ENCODE measurements around the gene TRIM72.
A peak's percentile ranks its signal among the peaks of the same experiment; 100 is the strongest.

The TRIM72 gene

DNA sequence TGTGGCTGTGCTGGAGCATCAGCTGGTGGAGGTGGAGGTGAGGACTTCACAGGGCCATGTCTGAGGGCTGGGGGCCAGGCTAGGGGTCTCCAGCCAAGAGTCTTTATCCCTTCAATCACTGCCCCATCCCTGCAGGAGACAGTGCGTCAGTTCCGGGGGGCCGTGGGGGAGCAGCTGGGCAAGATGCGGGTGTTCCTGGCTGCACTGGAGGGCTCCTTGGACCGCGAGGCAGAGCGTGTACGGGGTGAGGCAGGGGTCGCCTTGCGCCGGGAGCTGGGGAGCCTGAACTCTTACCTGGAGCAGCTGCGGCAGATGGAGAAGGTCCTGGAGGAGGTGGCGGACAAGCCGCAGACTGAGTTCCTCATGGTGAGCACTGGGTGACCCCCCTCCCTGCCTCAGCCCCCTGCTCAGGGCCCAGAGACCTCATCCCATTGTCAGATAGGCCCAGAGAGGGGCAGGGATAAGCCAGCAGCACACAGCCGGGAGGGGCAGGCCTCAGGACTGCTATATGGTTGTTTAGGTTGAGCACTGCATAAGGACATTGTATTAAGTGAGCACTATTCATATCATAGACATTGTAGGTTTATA lies 5.3 kb downstream of the TRIM72 start:
- no peak for DNase-seq (ENCODE audit: low read depth)
- TF ChIP-seq, protein P1, sequence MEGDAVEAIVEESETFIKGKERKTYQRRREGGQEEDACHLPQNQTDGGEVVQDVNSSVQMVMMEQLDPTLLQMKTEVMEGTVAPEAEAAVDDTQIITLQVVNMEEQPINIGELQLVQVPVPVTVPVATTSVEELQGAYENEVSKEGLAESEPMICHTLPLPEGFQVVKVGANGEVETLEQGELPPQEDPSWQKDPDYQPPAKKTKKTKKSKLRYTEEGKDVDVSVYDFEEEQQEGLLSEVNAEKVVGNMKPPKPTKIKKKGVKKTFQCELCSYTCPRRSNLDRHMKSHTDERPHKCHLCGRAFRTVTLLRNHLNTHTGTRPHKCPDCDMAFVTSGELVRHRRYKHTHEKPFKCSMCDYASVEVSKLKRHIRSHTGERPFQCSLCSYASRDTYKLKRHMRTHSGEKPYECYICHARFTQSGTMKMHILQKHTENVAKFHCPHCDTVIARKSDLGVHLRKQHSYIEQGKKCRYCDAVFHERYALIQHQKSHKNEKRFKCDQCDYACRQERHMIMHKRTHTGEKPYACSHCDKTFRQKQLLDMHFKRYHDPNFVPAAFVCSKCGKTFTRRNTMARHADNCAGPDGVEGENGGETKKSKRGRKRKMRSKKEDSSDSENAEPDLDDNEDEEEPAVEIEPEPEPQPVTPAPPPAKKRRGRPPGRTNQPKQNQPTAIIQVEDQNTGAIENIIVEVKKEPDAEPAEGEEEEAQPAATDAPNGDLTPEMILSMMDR (IDR thresholded peaks at IDR 0.05; ENCODE audit: low read depth, low read length): no peak
- TF ChIP-seq POLR2A (IDR thresholded peaks at IDR 0.05; ENCODE audit: extremely low read depth, insufficient read length) (no peak), MYC (IDR thresholded peaks at IDR 0.05; ENCODE audit: low read depth, low read length) (no peak)
- TF ChIP-seq, protein P2, sequence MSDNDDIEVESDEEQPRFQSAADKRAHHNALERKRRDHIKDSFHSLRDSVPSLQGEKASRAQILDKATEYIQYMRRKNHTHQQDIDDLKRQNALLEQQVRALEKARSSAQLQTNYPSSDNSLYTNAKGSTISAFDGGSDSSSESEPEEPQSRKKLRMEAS (IDR thresholded peaks at IDR 0.05; ENCODE audit: low read depth, low read length): no peak

GRCh38 chr16:31221357-31222160 lies 7.6 kb downstream of the TRIM72 start:
- peak; percentile 47 for DNase-seq (ENCODE audit: low read depth)
- no peak overlapping the region for H3K4me3 ChIP-seq (ENCODE audit: low read depth, low read length)
- TF ChIP-seq, protein P2 (IDR thresholded peaks at IDR 0.05; ENCODE audit: low read depth, low read length): no peak
- TF ChIP-seq MYC (IDR thresholded peaks at IDR 0.05; ENCODE audit: low read depth, low read length): no peak
- TF ChIP-seq, protein P1 (IDR thresholded peaks at IDR 0.05; ENCODE audit: low read depth, low read length): no peak
- TF ChIP-seq POLR2A (IDR thresholded peaks at IDR 0.05; ENCODE audit: extremely low read depth, insufficient read length): no peak

More for the DNA sequence above, 5.3 kb downstream of the TRIM72 start:
- no peak overlapping the region for H3K4me3 ChIP-seq (ENCODE audit: low read depth, low read length)

DNA sequence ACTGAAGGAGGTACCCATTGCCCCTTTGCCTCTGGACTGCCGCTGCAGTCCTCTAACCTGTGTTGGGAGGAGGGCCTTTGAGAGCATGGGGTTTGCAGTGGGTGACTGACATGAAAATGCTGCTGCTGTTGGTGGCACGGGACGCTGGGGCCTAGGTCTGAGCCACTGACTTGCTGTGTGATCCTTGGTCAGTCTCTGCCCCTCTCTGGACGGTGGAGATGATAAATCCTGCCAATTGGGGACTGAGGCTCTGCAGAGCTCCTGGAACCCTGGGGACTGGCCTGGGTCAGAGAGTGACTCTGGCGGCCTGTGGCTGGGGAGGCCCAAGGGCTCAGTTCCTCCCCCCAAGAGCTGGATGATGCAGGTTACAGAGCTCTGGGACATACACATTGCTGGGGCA lies 9.1 kb downstream of the TRIM72 start:
- TF ChIP-seq, protein P2 (IDR thresholded peaks at IDR 0.05; ENCODE audit: low read depth, low read length): no peak
- TF ChIP-seq, protein P1 (IDR thresholded peaks at IDR 0.05; ENCODE audit: low read depth, low read length): no peak
- TF ChIP-seq MYC (IDR thresholded peaks at IDR 0.05; ENCODE audit: low read depth, low read length) (no peak), POLR2A (IDR thresholded peaks at IDR 0.05; ENCODE audit: extremely low read depth, insufficient read length) (no peak)
- DNase-seq (ENCODE audit: low read depth): no peak
- no peak overlapping the region for H3K4me3 ChIP-seq (ENCODE audit: low read depth, low read length)

DNA sequence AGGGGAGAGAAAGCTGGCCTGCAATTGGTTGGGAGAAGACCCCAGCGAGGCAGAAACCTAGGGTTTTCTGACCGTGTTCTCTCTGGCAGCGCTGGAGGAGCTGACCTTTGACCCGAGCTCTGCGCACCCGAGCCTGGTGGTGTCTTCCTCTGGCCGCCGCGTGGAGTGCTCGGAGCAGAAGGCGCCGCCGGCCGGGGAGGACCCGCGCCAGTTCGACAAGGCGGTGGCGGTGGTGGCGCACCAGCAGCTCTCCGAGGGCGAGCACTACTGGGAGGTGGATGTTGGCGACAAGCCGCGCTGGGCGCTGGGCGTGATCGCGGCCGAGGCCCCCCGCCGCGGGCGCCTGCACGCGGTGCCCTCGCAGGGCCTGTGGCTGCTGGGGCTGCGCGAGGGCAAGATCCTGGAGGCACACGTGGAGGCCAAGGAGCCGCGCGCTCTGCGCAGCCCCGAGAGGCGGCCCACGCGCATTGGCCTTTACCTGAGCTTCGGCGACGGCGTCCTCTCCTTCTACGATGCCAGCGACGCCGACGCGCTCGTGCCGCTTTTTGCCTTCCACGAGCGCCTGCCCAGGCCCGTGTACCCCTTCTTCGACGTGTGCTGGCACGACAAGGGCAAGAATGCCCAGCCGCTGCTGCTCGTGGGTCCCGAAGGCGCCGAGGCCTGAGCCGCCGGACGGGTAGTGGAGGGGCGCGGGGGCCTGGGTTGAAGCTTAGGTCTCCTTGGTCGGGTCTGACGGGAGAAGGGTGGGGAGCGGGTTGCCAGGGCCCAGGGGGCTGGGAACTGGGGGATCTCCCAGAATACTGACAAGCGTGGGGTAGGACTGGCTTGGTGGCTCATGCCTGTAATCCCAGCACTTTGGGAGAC lies 10.4 kb downstream of the TRIM72 start:
- TF ChIP-seq MYC (IDR thresholded peaks at IDR 0.05; ENCODE audit: low read depth, low read length) (no peak), POLR2A (IDR thresholded peaks at IDR 0.05; ENCODE audit: extremely low read depth, insufficient read length) (no peak)
- TF ChIP-seq, protein P2 (IDR thresholded peaks at IDR 0.05; ENCODE audit: low read depth, low read length): no peak
- TF ChIP-seq, protein P1 (IDR thresholded peaks at IDR 0.05; ENCODE audit: low read depth, low read length): no peak
- H3K4me3 ChIP-seq (ENCODE audit: low read depth, low read length): no peak overlapping the region
- DNase-seq (ENCODE audit: low read depth): no peak

GRCh38 chr16:31225193-31225592 lies 11.3 kb downstream of the TRIM72 start:
- DNase-seq (ENCODE audit: low read depth): no peak
- no peak overlapping the region for H3K4me3 ChIP-seq (ENCODE audit: low read depth, low read length)
- TF ChIP-seq POLR2A (IDR thresholded peaks at IDR 0.05; ENCODE audit: extremely low read depth, insufficient read length): no peak
- TF ChIP-seq, protein P2 (IDR thresholded peaks at IDR 0.05; ENCODE audit: low read depth, low read length): no peak

All from NB4 (cell line).